Neural cell (in vitro differentiated cells): ENCODE data around the gene BNC1. TPM values are rescaled to one million over a fixed set of nuclear protein-coding genes. Genes with fewer than 3 reads are reported as not detected.

ENCODE experiments used
- H2AFZ ChIP-seq: fragments of 200-600, 300-800 bp; sonication (generic), shearing (Covaris generic); 2 replicates; pipeline ENCODE4 v1.6.0; 2014; ENCODE audit warnings: low read depth, mild to moderate bottlenecking, antibody characterized with exemption, low read length, moderate library complexity
- H3F3A ChIP-seq: fragments of 200-600 bp; shearing (Covaris generic); 2 replicates; pipeline ENCODE4 v1.6.1; 2016; ENCODE audit warnings: mild to moderate bottlenecking, moderate library complexity, mixed read lengths, antibody characterized with exemption, low read length; ENCODE audit not compliant: insufficient read depth, poor library complexity, severe bottlenecking
- H3K27ac ChIP-seq: fragments of 200-600, 300-800 bp; sonication (generic), shearing (Covaris generic); 2 replicates; pipeline ENCODE4 v1.5.1; 2014; ENCODE audit warnings: mild to moderate bottlenecking, low read length, moderate library complexity
- H3K27me3 ChIP-seq: fragments of 300-800, 200-600 bp; sonication (generic), shearing (Covaris generic); 2 replicates; pipeline ENCODE4 v1.6.0; 2014; ENCODE audit warnings: mild to moderate bottlenecking, low read depth, low read length, moderate library complexity; ENCODE audit not compliant: insufficient read depth
- H3K36me3 ChIP-seq: fragments of 300-800, 200-600 bp; sonication (generic), shearing (Covaris generic); 2 replicates; pipeline ENCODE4 v1.5.1; 2014; ENCODE audit warnings: mild to moderate bottlenecking, antibody characterized with exemption, low read length, moderate library complexity; ENCODE audit not compliant: insufficient read depth
- H3K4me2 ChIP-seq: fragments of 300-800, 200-600 bp; sonication (generic), shearing (Covaris generic); 2 replicates; pipeline ENCODE4 v1.6.0; 2014; ENCODE audit warnings: mild to moderate bottlenecking, low read length
- H3K4me3 ChIP-seq: fragments of 300-800, 200-600 bp; sonication (generic), shearing (Covaris generic); 2 replicates; pipeline ENCODE4 v1.5.1; 2014; ENCODE audit warnings: mild to moderate bottlenecking, low read length, moderate library complexity
- H3K79me2 ChIP-seq: fragments of 200-600 bp; shearing (Covaris generic); replicated peaks from 2 replicates; pipeline ENCODE4 v1.6.0; 2014; ENCODE audit warnings: mild to moderate bottlenecking, low read length, moderate library complexity; ENCODE audit not compliant: insufficient read depth
- H3K9ac ChIP-seq: fragments of 300-800, 200-600 bp; sonication (generic), shearing (Covaris generic); 2 replicates; pipeline ENCODE4 v1.6.1; 2016; ENCODE audit warnings: mild to moderate bottlenecking, low read length, mixed read lengths
- H3K9me2 ChIP-seq: fragments of 200-600 bp; shearing (Covaris generic); 2 replicates; pipeline ENCODE4 v1.6.1; 2016; ENCODE audit warnings: mild to moderate bottlenecking, low read length, mixed read lengths; ENCODE audit not compliant: insufficient read depth
- H3K9me3 ChIP-seq: fragments of 200-600, 300-800 bp; sonication (generic), shearing (Covaris generic); 2 replicates; pipeline ENCODE4 v1.6.1; 2016; ENCODE audit warnings: mild to moderate bottlenecking, mixed run types, low read length, moderate library complexity, mixed read lengths
- H4K20me1 ChIP-seq: fragments of 200-600 bp; shearing (Covaris generic); 2 replicates; pipeline ENCODE4 v1.6.1; 2016; ENCODE audit warnings: mild to moderate bottlenecking, mixed run types; ENCODE audit not compliant: insufficient read depth
- EP300 ChIP-seq: fragments of 450-650 bp; conservative IDR thresholded peaks from 2 replicates; pipeline ENCODE4 v1.6.1; 2014; ENCODE audit warnings: antibody characterized with exemption, mild to moderate bottlenecking, moderate library complexity; ENCODE audit not compliant: poor library complexity, severe bottlenecking
- EZH2 ChIP-seq: fragments of 200-600, 300-800 bp; shearing (Covaris generic), sonication (generic); IDR thresholded peaks from 2 replicates; pipeline ENCODE4 v1.6.1; 2014; ENCODE audit warnings: antibody characterized with exemption, low read length, borderline replicate concordance, mild to moderate bottlenecking; ENCODE audit not compliant: insufficient read depth, poor library complexity, severe bottlenecking
- MXI1 ChIP-seq: fragments of 450-650 bp; conservative IDR thresholded peaks from 2 replicates; pipeline ENCODE4 v1.6.1; 2014; ENCODE audit warnings: antibody characterized with exemption, mild to moderate bottlenecking; ENCODE audit not compliant: poor library complexity, severe bottlenecking
- POLR2AphosphoS5 ChIP-seq: IDR thresholded peaks from 2 replicates; pipeline ENCODE4 v1.6.1; 2012
- RAD21 ChIP-seq: fragments of 450-650 bp; conservative IDR thresholded peaks from 2 replicates; pipeline ENCODE4 v1.6.1; 2014; ENCODE audit warnings: antibody characterized with exemption, mild to moderate bottlenecking, moderate library complexity
- SMC3 ChIP-seq: fragments of 450-650 bp; conservative IDR thresholded peaks from 2 replicates; pipeline ENCODE4 v1.6.1; 2014; ENCODE audit warnings: antibody characterized with exemption, mild to moderate bottlenecking, moderate library complexity; ENCODE audit not compliant: poor library complexity
- TAF1 ChIP-seq: IDR thresholded peaks from 2 replicates; pipeline ENCODE4 v1.6.1; 2012; ENCODE audit warnings: low read depth
- polyA plus RNA-seq: library from polyadenylated mRNA; depleted of rRNA; stranded (reverse); fragments of >200 nt; gene quantifications from 2 replicates; pipeline ENCODE4 v1.2.3, GENCODE V29; 2014
- TF ChIP-seq, protein P1 (sequence below): IDR thresholded peaks from 2 replicates; pipeline ENCODE4 v1.6.1; 2012; ENCODE audit warnings: borderline replicate concordance
- TF ChIP-seq, protein P2 (sequence below): fragments of 450-650 bp; IDR thresholded peaks from 2 replicates; pipeline ENCODE4 v1.5.1; 2014; ENCODE audit warnings: antibody characterized with exemption, mild to moderate bottlenecking, moderate library complexity; ENCODE audit not compliant: poor library complexity, severe bottlenecking

Gene BNC1
- polyA plus RNA-seq, 1 donor from 2014 or later = not detected

DNA sequence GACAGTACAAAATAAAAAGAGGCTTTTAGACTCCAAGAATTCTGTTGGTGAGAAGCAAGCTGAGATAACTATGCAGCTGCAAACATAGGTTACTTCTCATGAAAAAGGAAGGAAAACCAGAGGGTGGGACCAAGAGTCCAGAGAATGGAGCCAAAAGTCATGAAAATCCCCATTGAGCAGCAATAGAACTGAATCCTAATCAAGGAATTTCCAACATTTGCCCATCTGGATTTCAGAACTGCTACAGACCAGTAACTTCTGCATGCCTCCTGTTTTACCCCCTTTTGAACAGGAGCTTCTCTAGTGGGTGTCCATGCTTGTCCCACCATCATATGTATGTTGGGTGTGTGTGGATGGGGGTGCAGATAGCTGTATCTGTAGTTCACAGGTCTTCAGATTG is 33.6 kb upstream of the BNC1 start:
- H3K27me3 ChIP-seq = no peaks in the 10 kb centered on the region
- no peak overlapping the region for H2AFZ ChIP-seq
- no peak for TF ChIP-seq MXI1
- no peak for TF ChIP-seq POLR2AphosphoS5
- TF ChIP-seq, protein P1, sequence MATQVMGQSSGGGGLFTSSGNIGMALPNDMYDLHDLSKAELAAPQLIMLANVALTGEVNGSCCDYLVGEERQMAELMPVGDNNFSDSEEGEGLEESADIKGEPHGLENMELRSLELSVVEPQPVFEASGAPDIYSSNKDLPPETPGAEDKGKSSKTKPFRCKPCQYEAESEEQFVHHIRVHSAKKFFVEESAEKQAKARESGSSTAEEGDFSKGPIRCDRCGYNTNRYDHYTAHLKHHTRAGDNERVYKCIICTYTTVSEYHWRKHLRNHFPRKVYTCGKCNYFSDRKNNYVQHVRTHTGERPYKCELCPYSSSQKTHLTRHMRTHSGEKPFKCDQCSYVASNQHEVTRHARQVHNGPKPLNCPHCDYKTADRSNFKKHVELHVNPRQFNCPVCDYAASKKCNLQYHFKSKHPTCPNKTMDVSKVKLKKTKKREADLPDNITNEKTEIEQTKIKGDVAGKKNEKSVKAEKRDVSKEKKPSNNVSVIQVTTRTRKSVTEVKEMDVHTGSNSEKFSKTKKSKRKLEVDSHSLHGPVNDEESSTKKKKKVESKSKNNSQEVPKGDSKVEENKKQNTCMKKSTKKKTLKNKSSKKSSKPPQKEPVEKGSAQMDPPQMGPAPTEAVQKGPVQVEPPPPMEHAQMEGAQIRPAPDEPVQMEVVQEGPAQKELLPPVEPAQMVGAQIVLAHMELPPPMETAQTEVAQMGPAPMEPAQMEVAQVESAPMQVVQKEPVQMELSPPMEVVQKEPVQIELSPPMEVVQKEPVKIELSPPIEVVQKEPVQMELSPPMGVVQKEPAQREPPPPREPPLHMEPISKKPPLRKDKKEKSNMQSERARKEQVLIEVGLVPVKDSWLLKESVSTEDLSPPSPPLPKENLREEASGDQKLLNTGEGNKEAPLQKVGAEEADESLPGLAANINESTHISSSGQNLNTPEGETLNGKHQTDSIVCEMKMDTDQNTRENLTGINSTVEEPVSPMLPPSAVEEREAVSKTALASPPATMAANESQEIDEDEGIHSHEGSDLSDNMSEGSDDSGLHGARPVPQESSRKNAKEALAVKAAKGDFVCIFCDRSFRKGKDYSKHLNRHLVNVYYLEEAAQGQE = no peak
- no peak for TF ChIP-seq TAF1
- no peak for TF ChIP-seq RAD21
- TF ChIP-seq EP300 = no peak
- TF ChIP-seq, protein P2, sequence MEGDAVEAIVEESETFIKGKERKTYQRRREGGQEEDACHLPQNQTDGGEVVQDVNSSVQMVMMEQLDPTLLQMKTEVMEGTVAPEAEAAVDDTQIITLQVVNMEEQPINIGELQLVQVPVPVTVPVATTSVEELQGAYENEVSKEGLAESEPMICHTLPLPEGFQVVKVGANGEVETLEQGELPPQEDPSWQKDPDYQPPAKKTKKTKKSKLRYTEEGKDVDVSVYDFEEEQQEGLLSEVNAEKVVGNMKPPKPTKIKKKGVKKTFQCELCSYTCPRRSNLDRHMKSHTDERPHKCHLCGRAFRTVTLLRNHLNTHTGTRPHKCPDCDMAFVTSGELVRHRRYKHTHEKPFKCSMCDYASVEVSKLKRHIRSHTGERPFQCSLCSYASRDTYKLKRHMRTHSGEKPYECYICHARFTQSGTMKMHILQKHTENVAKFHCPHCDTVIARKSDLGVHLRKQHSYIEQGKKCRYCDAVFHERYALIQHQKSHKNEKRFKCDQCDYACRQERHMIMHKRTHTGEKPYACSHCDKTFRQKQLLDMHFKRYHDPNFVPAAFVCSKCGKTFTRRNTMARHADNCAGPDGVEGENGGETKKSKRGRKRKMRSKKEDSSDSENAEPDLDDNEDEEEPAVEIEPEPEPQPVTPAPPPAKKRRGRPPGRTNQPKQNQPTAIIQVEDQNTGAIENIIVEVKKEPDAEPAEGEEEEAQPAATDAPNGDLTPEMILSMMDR = no peak
- TF ChIP-seq SMC3 = no peak
- TF ChIP-seq EZH2 = no peak
- no peak overlapping the region for H3K4me2 ChIP-seq
- H3K9me2 ChIP-seq = no peaks in the 10 kb centered on the region
- H3K27ac ChIP-seq = no peak overlapping the region
- H3K36me3 ChIP-seq = no peaks in the 10 kb centered on the region
- no peaks in the 10 kb centered on the region for H3K79me2 ChIP-seq
- no peak overlapping the region for H3K9ac ChIP-seq
- H4K20me1 ChIP-seq = no peaks in the 10 kb centered on the region
- H3K9me3 ChIP-seq = no peaks in the 10 kb centered on the region
- no peaks in the 10 kb centered on the region for H3F3A ChIP-seq
- no peak overlapping the region for H3K4me3 ChIP-seq

DNA sequence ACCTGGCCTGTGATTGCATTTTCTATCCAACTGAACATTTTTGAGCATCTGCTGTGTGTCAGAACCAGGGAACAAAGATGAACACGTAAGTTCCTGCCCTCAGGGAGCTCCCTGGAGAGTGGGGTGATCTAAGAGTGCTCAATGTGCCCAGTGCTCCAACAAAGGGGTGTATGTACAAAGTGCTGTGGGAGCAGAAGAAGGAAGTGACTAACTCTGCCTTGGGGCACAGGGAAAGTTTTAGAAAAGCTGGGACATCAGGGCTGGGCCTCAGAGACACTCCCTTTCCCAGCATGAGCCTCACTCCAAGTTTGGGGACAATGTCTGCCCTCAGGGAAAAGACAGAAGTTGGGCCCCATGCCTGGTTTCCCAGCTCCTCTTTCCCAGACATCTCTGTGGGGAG is 27.6 kb upstream of the BNC1 start:
- no peak overlapping the region for H3K4me3 ChIP-seq
- no peaks in the 10 kb centered on the region for H3K9me3 ChIP-seq
- no peaks in the 10 kb centered on the region for H3F3A ChIP-seq
- no peak overlapping the region for H3K27ac ChIP-seq
- no peaks in the 10 kb centered on the region for H3K79me2 ChIP-seq
- no peaks in the 10 kb centered on the region for H3K36me3 ChIP-seq
- TF ChIP-seq, protein P1 = no peak
- TF ChIP-seq RAD21 (no peak), EZH2 (no peak), SMC3 (no peak), EP300 (no peak), TAF1 (no peak), POLR2AphosphoS5 (no peak), MXI1 (no peak)
- TF ChIP-seq, protein P2 = no peak
- no peak overlapping the region for H3K9ac ChIP-seq
- no peak overlapping the region for H3K4me2 ChIP-seq
- H4K20me1 ChIP-seq = no peaks in the 10 kb centered on the region
- no peak overlapping the region for H2AFZ ChIP-seq
- H3K9me2 ChIP-seq = no peaks in the 10 kb centered on the region
- no peaks in the 10 kb centered on the region for H3K27me3 ChIP-seq
